GM11168 (cell line): ENCODE measurements around the gene KLK13.

Experiments
- in situ Hi-C: fragments of 300-500 bp; cut with MboI; formaldehyde crosslinking; loops from one replicate; pipeline ENCODE4 v1.12.0; 2022; ENCODE audit warnings: low sequenced_read_pairs; ENCODE audit not compliant: unreplicated experiment

The KLK13 gene

DNA sequence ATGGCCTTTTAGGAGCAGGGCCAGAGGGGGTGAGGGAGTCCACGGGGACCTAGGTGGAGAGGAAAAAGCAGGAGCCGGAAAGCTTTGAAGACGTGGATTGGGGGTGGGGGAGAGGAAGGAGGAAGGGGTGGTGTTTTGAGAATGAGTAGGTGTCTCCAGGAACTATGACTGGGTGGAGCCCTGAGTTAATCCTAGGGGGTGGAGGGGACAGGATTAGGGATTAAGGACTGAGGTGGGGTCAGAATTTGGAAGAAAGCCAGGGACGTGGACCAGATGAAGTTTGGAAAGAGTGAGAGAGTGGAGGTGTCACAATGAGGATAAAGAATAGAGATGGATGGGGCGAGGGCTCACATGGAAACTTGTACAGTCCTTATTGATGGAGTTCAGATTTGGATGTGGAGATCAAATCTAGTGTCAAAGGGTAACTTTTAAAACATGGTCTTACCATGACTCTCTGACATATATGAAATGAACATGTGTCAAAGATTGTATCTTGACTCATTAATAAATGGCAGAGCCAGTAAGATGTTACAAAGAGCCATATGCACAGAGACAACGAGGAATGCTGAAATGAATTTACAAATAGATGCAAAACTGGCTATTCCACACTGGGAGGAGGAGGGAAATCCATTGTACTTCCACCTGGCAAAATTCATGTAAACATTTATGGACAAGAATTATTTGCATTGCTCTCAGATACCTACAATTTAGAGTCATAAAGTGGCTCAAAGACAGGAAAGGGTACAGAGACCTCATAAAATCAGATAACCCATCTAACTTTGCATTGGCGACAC, 1.7 kb upstream of the KLK13 start:
- in situ Hi-C loops, result no loop called here

DNA sequence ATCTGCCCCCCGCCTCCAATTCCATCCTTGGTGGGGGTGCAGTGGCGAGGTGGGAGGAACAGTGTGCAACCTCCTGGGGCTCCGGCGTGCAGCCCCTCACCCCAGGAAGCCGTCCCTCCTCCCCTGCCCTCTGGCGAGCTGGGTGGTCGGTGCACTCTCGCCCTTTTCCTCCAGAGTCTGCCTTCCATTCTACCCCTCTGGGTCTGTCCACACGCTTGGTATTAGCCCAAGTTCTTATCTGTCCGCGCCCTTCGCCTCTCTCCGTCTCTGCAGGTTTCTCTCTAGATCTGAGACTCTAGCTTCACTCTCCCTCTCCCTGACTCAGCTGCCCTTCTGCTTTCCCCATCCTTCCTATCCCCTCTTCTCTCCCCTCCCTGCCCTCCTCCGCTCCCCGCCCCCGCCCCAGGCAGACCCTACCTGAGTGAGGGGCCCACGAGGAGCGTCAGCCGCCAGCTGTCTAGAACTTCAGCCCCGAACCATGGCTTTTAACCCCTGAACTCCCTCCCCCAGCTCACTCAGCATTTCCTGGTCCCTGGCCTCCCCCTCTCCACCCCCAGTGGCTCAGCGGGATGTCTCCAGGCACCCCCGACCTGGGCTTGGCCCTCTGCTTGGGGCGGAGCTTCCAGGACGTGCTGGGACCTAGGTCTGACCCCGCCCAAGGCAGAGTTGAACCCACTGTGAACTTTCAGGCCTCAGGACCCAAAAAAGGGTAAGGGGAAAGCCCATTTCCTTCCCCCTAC, 499 bp upstream of the KLK13 start:
- in situ Hi-C loops, result no loop called here

DNA sequence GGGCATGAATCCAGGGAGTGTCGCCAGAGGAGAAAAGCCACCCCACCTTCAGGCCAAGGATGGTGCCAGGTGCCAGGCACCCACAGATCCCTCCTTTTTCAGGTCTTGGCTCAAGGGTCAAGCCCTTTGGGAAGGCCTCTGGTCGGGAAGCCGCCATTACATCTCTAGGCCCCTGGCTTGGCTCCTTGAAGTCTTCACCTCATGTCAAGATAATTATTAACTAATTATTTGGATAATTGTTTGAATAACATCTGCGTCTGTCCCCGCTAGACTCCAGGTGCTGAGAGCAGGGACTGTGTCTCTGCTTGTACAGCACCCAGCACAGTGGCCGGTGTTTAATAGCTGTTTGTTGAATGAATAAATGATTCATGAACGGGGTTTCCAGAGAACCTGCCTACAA, 1.2 kb downstream of the KLK13 start:
- in situ Hi-C loops, result no loop called here

DNA sequence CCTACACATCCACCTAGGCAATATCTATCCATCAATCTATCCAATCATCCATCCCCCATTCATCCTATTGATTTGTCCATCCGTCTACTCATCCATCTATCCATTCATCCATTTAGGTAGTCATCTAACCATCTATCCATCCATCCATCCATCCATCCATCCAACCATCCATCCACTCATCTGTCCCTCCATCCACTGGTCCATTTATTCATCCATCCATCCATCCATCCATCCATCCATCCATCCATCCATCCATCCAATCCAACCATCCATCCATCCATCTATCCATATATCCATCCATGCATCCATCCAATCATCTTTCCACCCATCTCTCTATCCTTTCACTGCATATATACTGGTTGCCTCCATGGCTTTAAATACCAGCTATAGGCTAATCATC, 3.9 kb downstream of the KLK13 start:
- in situ Hi-C loops, result no loop called here

DNA sequence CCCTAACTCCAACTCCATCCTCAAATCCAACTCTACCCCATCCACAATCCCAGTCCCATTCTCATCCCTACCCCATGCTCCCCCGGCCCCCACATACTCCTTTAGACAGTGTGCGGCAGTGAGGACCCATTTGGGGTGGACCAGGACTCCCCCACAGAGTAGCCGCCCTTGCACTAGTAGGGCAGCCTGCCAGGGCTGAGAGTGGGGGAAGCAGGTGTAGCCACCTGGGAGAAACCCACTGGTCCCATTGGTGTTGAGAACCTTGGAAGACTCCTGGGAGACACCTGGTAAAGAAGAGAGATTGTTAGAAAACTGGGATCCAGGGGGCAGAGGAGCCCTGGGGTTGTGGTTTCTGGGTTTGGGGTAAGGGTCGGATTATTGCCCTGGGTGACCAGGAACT, 4.6 kb downstream of the KLK13 start:
- in situ Hi-C loops, result no loop called here

DNA sequence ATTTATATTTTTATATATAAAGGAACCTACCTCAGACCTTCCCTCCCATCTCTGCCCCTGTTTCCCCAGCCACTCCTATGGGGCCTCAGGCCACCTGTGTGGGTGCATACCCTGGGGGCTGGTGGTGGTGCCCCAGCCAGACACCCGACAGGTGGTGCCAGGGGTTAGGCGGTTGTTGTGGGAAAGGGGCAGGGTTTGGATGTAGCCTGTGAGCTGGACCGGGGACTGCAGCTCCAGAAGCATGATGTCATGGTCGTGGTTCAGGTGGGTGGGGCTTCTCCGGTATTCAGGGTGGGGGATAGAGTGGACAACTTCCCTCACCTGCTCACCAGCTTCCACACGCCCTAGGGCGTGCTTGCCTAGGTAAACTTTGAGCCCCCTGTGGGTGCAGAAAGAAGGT, 5.2 kb downstream of the KLK13 start:
- in situ Hi-C loops, result no loop called here

DNA sequence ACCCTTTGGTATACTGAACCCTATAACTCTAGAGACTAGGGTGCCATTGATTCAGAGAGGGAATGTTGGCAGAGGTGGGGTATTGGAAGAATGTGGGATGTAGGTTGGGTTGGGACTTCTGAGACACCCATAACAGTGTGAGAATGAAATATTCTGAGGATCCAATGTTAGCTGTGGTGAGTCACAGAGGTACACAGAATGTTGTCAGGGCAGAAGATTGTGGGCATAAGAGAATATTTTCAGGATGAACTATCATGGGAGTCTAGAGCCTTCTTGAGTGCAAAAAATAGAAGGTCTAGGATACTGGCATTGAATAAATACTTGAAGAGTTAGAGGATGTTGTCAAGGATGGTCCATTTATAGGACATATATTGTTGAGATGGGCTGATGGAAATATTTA, 9.0 kb downstream of the KLK13 start:
- in situ Hi-C loops, result no loop called here

DNA sequence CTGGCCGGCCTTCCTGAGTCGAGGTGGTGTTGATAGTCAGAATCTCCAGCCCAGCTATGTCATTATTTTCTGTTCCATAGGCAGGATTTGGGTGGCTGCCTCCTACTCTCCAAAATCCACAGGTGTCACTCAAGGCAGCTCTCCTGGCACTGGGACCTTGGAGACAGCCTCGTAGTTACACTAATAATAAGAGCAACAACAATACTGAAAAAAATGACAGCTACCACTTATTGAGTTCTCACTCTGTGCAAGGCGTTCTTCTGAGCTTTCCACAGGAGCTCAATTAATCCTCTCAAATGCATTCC, 17.9 kb downstream of the KLK13 start:
- in situ Hi-C loops, result no loop called here

DNA sequence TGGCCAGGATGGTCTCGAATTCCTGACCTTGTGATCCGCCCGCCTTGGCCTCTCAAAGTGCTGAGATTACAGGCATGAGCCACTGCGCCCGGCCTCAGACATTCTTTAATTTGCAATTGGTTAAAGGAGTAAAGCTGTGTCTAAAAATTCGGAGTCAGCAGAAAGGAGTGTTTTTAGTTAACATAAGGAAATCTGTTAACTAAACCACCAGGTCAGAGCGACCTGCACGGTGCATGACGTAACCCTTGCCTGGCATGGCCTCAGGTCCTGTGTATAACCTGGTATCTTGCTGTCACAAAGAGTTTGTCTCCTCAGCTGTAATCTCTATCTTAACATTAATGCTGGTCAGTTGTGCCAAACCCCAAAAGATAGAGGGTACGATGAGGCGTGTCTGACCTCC, 20.6 kb downstream of the KLK13 start:
- in situ Hi-C loops, result no loop called here

DNA sequence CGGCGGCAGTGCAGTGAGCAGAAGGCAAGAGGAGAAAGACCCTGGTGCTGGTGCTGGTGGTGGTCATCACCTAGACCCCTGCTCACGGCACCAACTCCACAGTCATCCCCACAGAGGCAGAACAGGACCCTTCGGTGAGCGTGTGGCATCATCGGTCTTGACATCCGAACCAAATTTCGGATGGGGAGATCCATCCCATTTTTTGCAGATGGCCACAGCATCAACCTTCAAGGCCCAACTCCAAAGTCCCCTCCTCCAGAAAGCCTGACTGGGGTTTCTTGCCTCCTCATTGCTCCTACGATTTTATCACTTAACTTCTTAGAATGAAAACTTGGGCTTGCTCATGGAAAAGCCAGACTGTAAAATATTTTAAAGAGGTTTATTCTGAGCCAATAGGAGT, 21.4 kb downstream of the KLK13 start:
- in situ Hi-C loops, result no loop called here

DNA sequence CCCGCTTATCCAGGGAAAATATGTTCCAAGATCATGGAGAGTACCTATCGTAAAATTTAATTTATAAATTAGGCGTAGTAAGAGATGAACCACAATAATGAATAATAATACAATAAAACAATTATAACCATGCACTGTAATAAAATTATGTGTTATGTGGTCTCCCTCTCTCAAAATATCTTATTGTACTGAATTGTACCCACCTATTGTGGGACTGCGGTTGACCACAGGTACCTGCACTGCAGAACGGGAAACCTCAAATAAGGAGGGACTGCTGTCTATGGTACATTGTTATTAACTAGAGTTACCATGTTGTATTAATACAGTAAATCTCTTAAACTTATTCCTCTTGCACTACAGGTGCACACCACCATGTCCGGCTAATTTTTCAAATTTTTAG, 24.7 kb downstream of the KLK13 start:
- in situ Hi-C loops, result no loop called here

DNA sequence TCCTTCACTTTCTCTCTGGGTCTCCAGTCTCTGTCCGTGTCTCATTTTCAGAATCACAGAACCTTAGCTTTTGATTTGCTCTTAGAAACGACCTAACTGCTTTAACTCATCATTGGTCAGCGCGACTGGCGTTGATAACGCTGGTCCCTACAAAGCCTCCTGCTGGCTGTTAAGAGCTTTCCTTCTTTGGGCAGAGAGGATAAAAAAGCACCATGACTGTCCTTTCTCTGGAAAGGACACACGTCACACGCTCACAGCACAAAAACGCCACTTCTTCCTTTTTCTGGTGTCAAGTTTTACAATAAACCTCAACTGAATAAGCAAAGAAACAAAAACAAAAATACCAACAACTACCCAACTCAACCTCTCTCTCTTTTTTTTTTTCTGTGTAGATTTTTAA, 28.4 kb downstream of the KLK13 start:
- in situ Hi-C loops, result no loop called here

DNA sequence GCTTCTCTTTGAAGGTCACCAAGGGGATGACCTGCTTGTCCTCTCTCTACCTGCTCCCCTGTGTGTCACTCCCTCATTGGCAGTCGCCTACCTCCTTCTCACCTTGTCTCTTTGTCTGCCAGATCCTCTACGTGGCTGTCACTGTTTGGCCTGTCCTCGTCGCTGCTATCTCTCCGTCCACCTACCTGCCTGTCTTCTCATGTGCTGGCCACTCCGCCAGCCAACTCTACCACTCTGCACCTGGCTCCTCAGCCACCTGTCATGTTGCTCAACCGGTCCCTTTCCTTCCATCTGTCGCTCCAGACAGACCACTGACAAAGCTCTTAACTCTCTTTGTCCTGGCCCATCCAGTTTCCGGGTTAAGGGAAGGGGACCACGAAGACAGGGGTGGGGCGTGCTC, 30.2 kb downstream of the KLK13 start, which contains the start of gene KLK12:
Gene KLK12 (minus strand): TSS at position 299 of the 400 bp plus-strand sequence. CDS start 381 bp downstream, outside the sequence.
- in situ Hi-C loops, result no loop called here

DNA sequence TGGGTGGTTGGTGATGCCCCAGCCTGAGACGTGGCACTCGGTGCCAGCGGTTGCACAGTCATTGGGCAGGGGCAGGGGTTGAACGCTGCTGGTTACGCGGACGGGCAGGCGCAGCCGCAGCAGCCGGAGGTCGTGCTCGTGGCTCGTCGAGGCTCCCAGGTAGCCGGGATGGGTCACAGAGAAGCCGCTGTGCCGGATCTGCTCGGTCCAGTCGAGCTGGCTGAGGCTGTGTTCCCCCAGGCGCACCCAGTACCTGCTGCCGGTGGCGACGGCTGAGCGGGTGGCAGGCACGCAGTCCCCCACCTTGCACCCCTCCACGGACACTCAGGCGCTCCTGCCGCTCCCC, 33.0 kb downstream of the KLK13 start:
- in situ Hi-C loops, result no loop called here

DNA sequence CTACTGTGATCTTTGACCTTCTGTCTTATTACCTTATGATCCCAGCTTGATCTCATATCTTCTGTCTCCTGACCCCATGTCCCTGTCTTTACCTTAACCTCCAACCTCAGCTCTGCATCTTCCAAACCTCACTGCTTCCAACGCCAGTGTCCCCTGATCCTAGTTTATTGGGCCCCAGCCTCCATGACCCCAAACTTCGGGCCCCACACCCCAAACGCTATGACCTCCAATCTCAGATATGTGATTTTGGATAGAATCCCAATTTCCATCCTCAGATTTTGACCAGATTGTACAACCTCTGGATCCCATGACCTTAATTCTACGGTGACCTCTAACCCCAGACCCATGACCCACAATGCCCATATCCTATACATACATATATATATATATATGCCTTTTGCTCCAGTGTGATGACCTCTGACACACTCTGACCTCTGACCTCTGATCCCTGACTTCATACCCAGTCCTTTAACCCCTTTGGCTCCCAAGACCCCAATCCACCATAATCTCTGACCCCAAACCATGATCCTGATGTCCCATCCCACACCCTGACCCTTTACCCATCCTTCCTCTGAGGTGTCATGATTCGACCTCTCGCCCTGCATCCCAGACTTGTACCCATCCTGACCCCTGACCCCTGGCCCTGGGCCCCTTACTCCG, 33.5 kb downstream of the KLK13 start:
- in situ Hi-C loops, result no loop called here

DNA sequence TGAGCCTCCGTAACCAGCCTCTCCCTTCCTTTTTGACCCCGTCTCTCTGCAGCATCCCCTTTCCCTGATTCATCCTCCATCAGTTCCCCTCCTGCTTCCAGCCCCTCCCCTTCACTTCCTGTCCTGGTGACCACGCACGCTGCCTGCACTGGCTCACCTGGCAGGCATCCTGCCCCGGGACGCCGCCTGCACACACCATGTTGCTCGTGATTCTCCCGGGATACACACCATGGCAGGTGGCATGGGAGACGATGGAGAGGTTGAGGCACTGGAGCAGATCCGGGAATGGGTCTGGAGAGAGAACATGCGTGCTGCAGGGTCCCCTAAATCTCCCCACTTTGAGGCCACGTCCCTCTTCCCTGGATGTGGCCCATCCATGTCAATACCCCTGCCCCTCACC, 34.3 kb downstream of the KLK13 start:
- in situ Hi-C loops, result no loop called here

DNA sequence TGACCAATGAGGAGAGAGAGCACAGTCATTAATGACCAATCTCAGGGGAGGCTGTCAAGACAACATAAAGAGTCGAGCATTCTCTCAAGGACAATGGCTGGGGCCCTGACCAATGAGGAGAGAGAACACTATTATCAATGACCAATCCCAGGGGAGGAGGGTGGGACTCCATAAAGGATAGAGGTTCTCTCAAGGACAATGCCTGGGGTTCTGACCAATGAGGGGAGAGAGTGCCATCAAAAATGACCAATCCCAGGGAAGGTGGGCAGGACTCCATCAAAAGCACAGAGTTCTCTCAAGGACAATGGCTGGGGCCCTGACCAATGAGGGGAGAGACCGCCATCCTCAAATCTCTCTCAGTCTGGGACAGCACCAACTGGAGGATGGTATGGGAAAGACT, 35.2 kb downstream of the KLK13 start:
- in situ Hi-C loops, result no loop called here

DNA sequence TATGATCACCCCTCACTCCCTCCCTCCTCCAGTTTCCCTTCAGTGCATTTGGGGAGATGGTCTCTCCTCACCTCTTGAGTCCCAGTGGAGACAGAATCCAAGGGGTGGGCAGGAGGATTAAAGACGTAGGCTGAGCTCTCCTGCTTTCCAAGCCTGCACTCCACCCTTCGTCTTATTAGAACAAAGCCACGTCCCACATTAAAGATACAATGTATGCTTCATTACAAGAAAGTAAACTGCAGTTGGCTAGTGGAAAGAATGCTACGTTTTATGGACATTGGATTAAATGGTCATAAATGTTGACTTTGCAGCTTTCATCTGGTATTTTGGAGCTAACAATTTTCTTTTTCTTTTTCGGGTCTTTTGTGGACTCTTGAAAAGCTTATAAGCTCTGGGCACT, 37.0 kb downstream of the KLK13 start:
- in situ Hi-C loops, result no loop called here

DNA sequence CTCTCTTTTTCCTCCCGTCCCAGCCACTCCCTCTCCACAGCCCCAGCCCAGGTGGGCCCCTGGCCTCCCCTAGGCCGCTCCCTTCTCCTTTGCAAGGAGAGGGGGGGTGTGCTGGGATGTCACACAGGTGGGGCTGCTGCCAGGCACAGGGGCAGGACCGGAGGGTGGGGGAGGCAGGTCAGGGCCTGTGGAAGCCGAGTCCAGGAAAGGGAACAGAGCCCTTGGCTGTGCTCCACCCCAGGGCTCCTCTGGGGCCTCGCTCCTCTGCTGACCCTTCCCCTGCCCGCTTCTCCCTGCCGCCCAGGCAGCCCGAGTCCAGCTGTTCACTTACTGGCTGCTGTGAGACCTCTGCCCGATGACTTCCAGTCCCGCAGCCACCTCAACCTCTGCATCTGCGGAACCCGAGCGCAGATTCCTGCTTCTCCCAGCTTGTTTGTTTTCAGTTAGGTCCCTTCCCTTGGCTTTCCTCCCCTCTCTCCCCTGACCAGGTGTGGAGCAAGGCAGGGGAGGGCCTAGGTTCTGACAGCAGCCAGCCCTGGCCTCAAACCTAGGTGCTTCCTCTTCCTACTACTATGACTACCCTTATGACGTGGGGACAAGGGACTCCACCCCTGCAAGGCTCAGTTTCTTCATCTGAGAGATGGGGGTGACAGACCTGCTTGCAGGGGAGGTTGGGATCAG, 37.6 kb downstream of the KLK13 start:
- in situ Hi-C loops, result no loop called here

DNA sequence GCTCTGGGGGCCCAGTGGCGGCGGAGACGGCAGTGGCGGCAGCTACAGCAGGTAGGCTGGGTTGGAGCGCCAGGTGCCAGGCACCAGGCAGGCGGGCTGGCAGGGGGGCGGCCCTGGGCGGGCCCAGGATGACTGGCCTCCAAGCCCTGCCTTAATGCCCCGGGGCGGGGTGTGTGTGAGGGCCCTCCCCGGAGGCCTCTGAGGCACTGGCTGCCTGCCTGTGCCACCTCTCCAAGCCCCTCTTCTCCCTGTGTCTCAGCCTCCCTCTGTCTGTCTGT, 38.4 kb downstream of the KLK13 start, which contains the start of gene KLK11:
Gene KLK11 (minus strand): TSS at position 63 of the 278 bp plus-strand sequence. CDS start 985 bp downstream, outside the sequence.
- in situ Hi-C loops, result no loop called here
